NCI-H1092 (cell line): Measurements from ENCODE around the gene CFAP46.

ENCODE experiments used
- DNase-seq: peaks from one replicate; lab custom pipeline; 2025; lab: John Stamatoyannopoulos, UW

Gene CFAP46

GRCh38 chr10:132942101-132943057, at the start of gene CFAP46:
TSS of gene CFAP46 (minus strand) at chr10:132942570. CDS start at chr10:132942484, 86 bp downstream.
- DNase-seq = no peak

- DNase-seq = no peak
These were observed 49.5 kb upstream of the CFAP46 start for GRCh38 chr10:132991706-132992432.

GRCh38 chr10:132990684-132991545, 48.5 kb upstream of the CFAP46 start:
- DNase-seq = no peak

- no peak for DNase-seq
These were observed 47.4 kb upstream of the CFAP46 start for GRCh38 chr10:132989476-132990415.

GRCh38 chr10:132988988-132989387, 46.6 kb upstream of the CFAP46 start:
- no peak for DNase-seq

GRCh38 chr10:132987671-132988571, 45.6 kb upstream of the CFAP46 start:
- no peak for DNase-seq

- DNase-seq = no peak
These were observed 44.6 kb upstream of the CFAP46 start for GRCh38 chr10:132986978-132987377.

GRCh38 chr10:132986576-132986975, 44.2 kb upstream of the CFAP46 start:
- no peak for DNase-seq

GRCh38 chr10:132986076-132986475, 43.7 kb upstream of the CFAP46 start:
- no peak for DNase-seq

GRCh38 chr10:132985546-132985900, 43.2 kb upstream of the CFAP46 start:
- DNase-seq = no peak

- no peak for DNase-seq
These were observed 42.6 kb upstream of the CFAP46 start for GRCh38 chr10:132984801-132985545.

GRCh38 chr10:132984008-132984295, 41.6 kb upstream of the CFAP46 start:
- DNase-seq = no peak

GRCh38 chr10:132983252-132984007, 41.1 kb upstream of the CFAP46 start:
- no peak for DNase-seq

- no peak for DNase-seq
These were observed 40.1 kb upstream of the CFAP46 start for GRCh38 chr10:132982301-132982989.

- no peak for DNase-seq
These were observed 39.4 kb upstream of the CFAP46 start for GRCh38 chr10:132981746-132982145.

GRCh38 chr10:132981173-132981555, 38.8 kb upstream of the CFAP46 start:
- DNase-seq = no peak

GRCh38 chr10:132980426-132981172, 38.2 kb upstream of the CFAP46 start:
- DNase-seq = no peak
